Loucy (cell line): ENCODE results near the gene BCLAF1.
"Not testable (repeated sequence)": the region's sequence is repeated elsewhere in the genome, so short reads cannot be mapped to it uniquely, and the experiment has no call there.

ENCODE experiments used
- H2AFZ ChIP-seq: fragments of 200-600 bp; sonication (generic); 2 replicates; pipeline ENCODE4 v1.6.0; 2016; ENCODE audit warnings: antibody characterized with exemption, mild to moderate bottlenecking, low read length, moderate library complexity
- H3F3A ChIP-seq: fragments of 200-600 bp; 2 replicates; pipeline ENCODE4 v1.6.0; 2016; ENCODE audit warnings: antibody characterized with exemption, low read depth, mild to moderate bottlenecking
- H3K27me3 ChIP-seq: fragments of 200-600 bp; sonication (generic); 2 replicates; pipeline ENCODE4 v1.6.1; 2014; ENCODE audit warnings: low read length, mild to moderate bottlenecking; ENCODE audit not compliant: insufficient read depth, poor library complexity, severe bottlenecking
- H3K36me3 ChIP-seq: fragments of 200-600 bp; sonication (generic); 2 replicates; pipeline ENCODE4 v1.6.1; 2016; ENCODE audit warnings: low read length; ENCODE audit not compliant: insufficient read depth
- H3K4me1 ChIP-seq: fragments of 200-600 bp; sonication (generic); 2 replicates; pipeline ENCODE4 v1.5.1; 2014; ENCODE audit warnings: low read length, mild to moderate bottlenecking; ENCODE audit not compliant: insufficient read depth, poor library complexity, severe bottlenecking
- H3K4me2 ChIP-seq: fragments of 200-600 bp; sonication (generic); 2 replicates; pipeline ENCODE4 v1.6.0; 2014; ENCODE audit warnings: antibody characterized with exemption, low read length, low read depth, mild to moderate bottlenecking; ENCODE audit not compliant: poor library complexity, severe bottlenecking
- H3K4me3 ChIP-seq: fragments of 200-600 bp; sonication (generic); 2 replicates; pipeline ENCODE4 v1.5.1; 2014; ENCODE audit warnings: low read length, mild to moderate bottlenecking, mixed read lengths; ENCODE audit not compliant: poor library complexity, severe bottlenecking
- H3K79me2 ChIP-seq: fragments of 200-600 bp; sonication (generic); 2 replicates; pipeline ENCODE4 v1.6.1; 2014; ENCODE audit warnings: low read length; ENCODE audit not compliant: insufficient read depth
- H3K9ac ChIP-seq: fragments of 200-600 bp; sonication (generic); 2 replicates; pipeline ENCODE4 v1.6.0; 2014; ENCODE audit warnings: mild to moderate bottlenecking, low read depth, low read length, moderate library complexity; ENCODE audit not compliant: poor library complexity, severe bottlenecking
- H3K9me2 ChIP-seq: fragments of 200-600 bp; sonication (generic); replicated peaks from 2 replicates; pipeline ENCODE4 v1.6.1; 2016; ENCODE audit warnings: low read depth, low read length, mixed read lengths
- H3K9me3 ChIP-seq: fragments of 200-600 bp; sonication (generic); 2 replicates; pipeline ENCODE4 v1.6.1; 2014; ENCODE audit warnings: mild to moderate bottlenecking, antibody characterized with exemption, low read length, low read depth; ENCODE audit not compliant: insufficient read depth
- H4K20me1 ChIP-seq: fragments of 200-600 bp; sonication (generic); 2 replicates; pipeline ENCODE4 v1.6.0; 2014; ENCODE audit warnings: antibody characterized with exemption, low read length, mild to moderate bottlenecking; ENCODE audit not compliant: insufficient read depth, poor library complexity, severe bottlenecking
- CTCF ChIP-seq: fragments of 200-600 bp; sonication (generic); conservative IDR thresholded peaks from 2 replicates; pipeline ENCODE4 v1.5.1; 2014; ENCODE audit warnings: mild to moderate bottlenecking, antibody characterized with exemption, low read length
- EZH2phosphoT487 ChIP-seq: fragments of 200-600 bp; IDR thresholded peaks from 2 replicates; pipeline ENCODE4 v1.6.1; 2018; ENCODE audit warnings: antibody characterized with exemption, mild to moderate bottlenecking, moderate library complexity, borderline replicate concordance

Gene BCLAF1

GRCh38 chr6:136312975-136313374 is 23.3 kb upstream of the BCLAF1 start:
- Histone ChIP-seq H3K4me3 (no peak overlapping the region), H3K9ac (no peak overlapping the region), H3K9me2 (no peaks in the 10 kb centered on the region), H3K27me3 (no peaks in the 10 kb centered on the region), H3K36me3 (no peaks in the 10 kb centered on the region), H3K4me1 (no peaks in the 10 kb centered on the region), H3K4me2 (no peak overlapping the region), H3K9me3 (no peaks in the 10 kb centered on the region), H3K79me2 (no peaks in the 10 kb centered on the region), H4K20me1 (no peaks in the 10 kb centered on the region), H2AFZ (no peak overlapping the region), H3F3A (no peaks in the 10 kb centered on the region)
- TF ChIP-seq EZH2phosphoT487 (no peak), CTCF (no peak)

- Histone ChIP-seq H3K79me2 (no peaks in the 10 kb centered on the region), H2AFZ (no peak overlapping the region), H3K4me2 (no peak overlapping the region), H3K4me3 (no peak overlapping the region), H3F3A (no peaks in the 10 kb centered on the region), H3K9me2 (no peaks in the 10 kb centered on the region), H3K4me1 (no peaks in the 10 kb centered on the region), H3K9me3 (no peaks in the 10 kb centered on the region), H3K9ac (no peak overlapping the region), H3K36me3 (no peaks in the 10 kb centered on the region), H4K20me1 (no peaks in the 10 kb centered on the region), H3K27me3 (no peaks in the 10 kb centered on the region)
- TF ChIP-seq EZH2phosphoT487 (no peak), CTCF (no peak)
These were observed 20.2 kb upstream of the BCLAF1 start for GRCh38 chr6:136309729-136310311.

- Histone ChIP-seq H3K4me1 (no peaks in the 10 kb centered on the region), H3K4me2 (no peak overlapping the region), H3K9me3 (no peaks in the 10 kb centered on the region), H4K20me1 (no peaks in the 10 kb centered on the region), H3F3A (no peaks in the 10 kb centered on the region), H3K79me2 (no peaks in the 10 kb centered on the region), H3K9ac (no peak overlapping the region), H2AFZ (no peak overlapping the region), H3K36me3 (no peaks in the 10 kb centered on the region), H3K4me3 (no peak overlapping the region), H3K27me3 (no peaks in the 10 kb centered on the region), H3K9me2 (no peaks in the 10 kb centered on the region)
- TF ChIP-seq CTCF (no peak), EZH2phosphoT487 (no peak)
These were observed 19.5 kb upstream of the BCLAF1 start for GRCh38 chr6:136309171-136309570.

- H2AFZ ChIP-seq, H3K4me3 ChIP-seq, H3K27me3 ChIP-seq: not testable (repeated sequence)
These were observed 18.8 kb upstream of the BCLAF1 start for GRCh38 chr6:136308469-136308868.

More at GRCh38 chr6:136308469-136308868, 18.8 kb upstream of the BCLAF1 start:
- H3K9ac ChIP-seq, H3K79me2 ChIP-seq, H3K9me2 ChIP-seq, H3K9me3 ChIP-seq, H3F3A ChIP-seq, H3K36me3 ChIP-seq, H3K4me1 ChIP-seq, H4K20me1 ChIP-seq, H3K4me2 ChIP-seq: not testable (repeated sequence)
